ENCODE results near the gene IL6ST. TPM values are rescaled to one million over a fixed set of nuclear protein-coding genes. Genes with fewer than 3 reads are reported as not detected.

The IL6ST gene
- total RNA-seq, 1 donor from 2014 or later = 197 TPM

GRCh38 chr5:55896238-55896637, 98.5 kb downstream of the IL6ST start:
- Mint-ChIP-seq H3K27me3 (ENCODE audit: unreplicated experiment) (no peaks in the 10 kb centered on the region), H3K4me3 (ENCODE audit: unreplicated experiment) (no peak overlapping the region), H3K4me1 (ENCODE audit: unreplicated experiment) (peaks cover 16% of the 10 kb centered on the region), H3K9me3 (ENCODE audit: unreplicated experiment) (no peaks in the 10 kb centered on the region), H3K27ac (ENCODE audit: unreplicated experiment) (no peak overlapping the region), H3K36me3 (ENCODE audit: unreplicated experiment) (no peaks in the 10 kb centered on the region)
- TF ChIP-seq CTCF (IDR thresholded peaks at IDR 0.05) = no peak
- DNase-seq (ENCODE audit: extremely low spot score, unreplicated experiment) = no peak

GRCh38 chr5:55895346-55895745, 99.4 kb downstream of the IL6ST start:
- TF ChIP-seq CTCF (IDR thresholded peaks at IDR 0.05) = no peak
- no peak for DNase-seq (ENCODE audit: extremely low spot score, unreplicated experiment)
- H3K9me3 Mint-ChIP-seq (ENCODE audit: unreplicated experiment) = no peaks in the 10 kb centered on the region
- H3K4me3 Mint-ChIP-seq (ENCODE audit: unreplicated experiment) = no peak overlapping the region
- no peaks in the 10 kb centered on the region for H3K36me3 Mint-ChIP-seq (ENCODE audit: unreplicated experiment)
- H3K27me3 Mint-ChIP-seq (ENCODE audit: unreplicated experiment) = no peaks in the 10 kb centered on the region
- no peak overlapping the region for H3K27ac Mint-ChIP-seq (ENCODE audit: unreplicated experiment)
- H3K4me1 Mint-ChIP-seq (ENCODE audit: unreplicated experiment) = peaks cover 15% of the 10 kb centered on the region

- no peaks in the 10 kb centered on the region for H3K36me3 Mint-ChIP-seq (ENCODE audit: unreplicated experiment)
- no peak for DNase-seq (ENCODE audit: extremely low spot score, unreplicated experiment)
- H3K9me3 Mint-ChIP-seq (ENCODE audit: unreplicated experiment) = no peaks in the 10 kb centered on the region
- H3K27me3 Mint-ChIP-seq (ENCODE audit: unreplicated experiment) = no peaks in the 10 kb centered on the region
- no peak overlapping the region for H3K4me3 Mint-ChIP-seq (ENCODE audit: unreplicated experiment)
- no peak for TF ChIP-seq CTCF (IDR thresholded peaks at IDR 0.05)
- H3K27ac Mint-ChIP-seq (ENCODE audit: unreplicated experiment) = peak overlapping the region; percentile 41
- peaks cover 12% of the 10 kb centered on the region for H3K4me1 Mint-ChIP-seq (ENCODE audit: unreplicated experiment)
Measured at GRCh38 chr5:55894135-55894534, 100.6 kb downstream of the IL6ST start.

GRCh38 chr5:55892479-55892878, 102.3 kb downstream of the IL6ST start:
- no peak for DNase-seq (ENCODE audit: extremely low spot score, unreplicated experiment)
- Mint-ChIP-seq H3K4me1 (ENCODE audit: unreplicated experiment) (peaks cover 5% of the 10 kb centered on the region), H3K27ac (ENCODE audit: unreplicated experiment) (no peak overlapping the region), H3K36me3 (ENCODE audit: unreplicated experiment) (no peaks in the 10 kb centered on the region), H3K27me3 (ENCODE audit: unreplicated experiment) (no peaks in the 10 kb centered on the region), H3K4me3 (ENCODE audit: unreplicated experiment) (no peak overlapping the region), H3K9me3 (ENCODE audit: unreplicated experiment) (no peaks in the 10 kb centered on the region)
- TF ChIP-seq CTCF (IDR thresholded peaks at IDR 0.05) = no peak

GRCh38 chr5:55888205-55888604, 106.6 kb downstream of the IL6ST start:
- no peaks in the 10 kb centered on the region for H3K36me3 Mint-ChIP-seq (ENCODE audit: unreplicated experiment)
- H3K27me3 Mint-ChIP-seq (ENCODE audit: unreplicated experiment) = no peaks in the 10 kb centered on the region
- H3K9me3 Mint-ChIP-seq (ENCODE audit: unreplicated experiment) = no peaks in the 10 kb centered on the region
- H3K27ac Mint-ChIP-seq (ENCODE audit: unreplicated experiment) = no peak overlapping the region
- H3K4me1 Mint-ChIP-seq (ENCODE audit: unreplicated experiment) = no peaks in the 10 kb centered on the region
- no peak for DNase-seq (ENCODE audit: extremely low spot score, unreplicated experiment)
- no peak overlapping the region for H3K4me3 Mint-ChIP-seq (ENCODE audit: unreplicated experiment)
- no peak for TF ChIP-seq CTCF (IDR thresholded peaks at IDR 0.05)

All from osteocyte (in vitro differentiated cells).